ENCODE measurements around the gene CD209. TPM values are rescaled to one million over a fixed set of nuclear protein-coding genes. Genes with fewer than 3 reads are reported as not detected.

Gene CD209
- total and polyA plus RNA-seq, 2 experiments from 2014 or later: 0.35 TPM; not detected in 1

GRCh38 chr19:7694499-7694898 is 52.8 kb downstream of the CD209 start:
- DNase-seq (ENCODE audit: low spot score): no peak
- H4K20me1 ChIP-seq (replicated peaks; ENCODE audit: insufficient read depth): no peaks in the 10 kb centered on the region
- H3K4me1 ChIP-seq (ENCODE audit: insufficient read depth): 0 out of 2 replicates have a peak, but pooled peaks cover 4% of the 10 kb centered on the region
- H3K27me3 Mint-ChIP-seq (ENCODE audit: insufficient read depth, low read depth, poor library complexity): peaks cover 8% of the 10 kb centered on the region
- H3K9me3 Mint-ChIP-seq: no peaks in the 10 kb centered on the region; the same call in 2 of the 3 replicates
- H3K4me1 Mint-ChIP-seq: peaks cover 26% of the 10 kb centered on the region
- ATAC-seq: no peak
- TF ChIP-seq JUNB (IDR thresholded peaks at IDR 0.05; ENCODE audit: unreplicated experiment) (no peak), ETS1 (IDR thresholded peaks at IDR 0.05) (no peak), NANOG (IDR thresholded peaks at IDR 0.05; ENCODE audit: borderline replicate concordance) (no peak), REST (IDR thresholded peaks at IDR 0.05; ENCODE audit: unreplicated experiment) (no peak), EZH2 (IDR thresholded peaks at IDR 0.05; ENCODE audit: low read depth, unreplicated experiment) (no peak), CTCF (conservative IDR thresholded peaks at IDR 0.05; ENCODE audit: low read depth in 2 of 2) (no peak), ZNF331 (CRISPR knock-in tag; IDR thresholded peaks at IDR 0.05; ENCODE audit: low read depth) (no peak), CREB1 (CRISPR knock-in tag; IDR thresholded peaks at IDR 0.05; ENCODE audit: low read depth) (no peak), ZNF462 (CRISPR knock-in tag; IDR thresholded peaks at IDR 0.05) (no peak), EZH2phosphoT487 (IDR thresholded peaks at IDR 0.05; ENCODE audit: unreplicated experiment) (no peak), ZNF114 (CRISPR knock-in tag; IDR thresholded peaks at IDR 0.05) (no peak), POLR2AphosphoS5 (IDR thresholded peaks at IDR 0.05; ENCODE audit: low read depth) (no peak)
- no peaks in the 10 kb centered on the region for H3K79me2 ChIP-seq (replicated peaks; ENCODE audit: insufficient read depth)
- no peak overlapping the region for H2AFZ ChIP-seq
- H3K4me3 Mint-ChIP-seq: no peak overlapping the region
- H3K27ac Mint-ChIP-seq: no peak overlapping the region
- H3F3A ChIP-seq (replicated peaks; ENCODE audit: low read depth): no peaks in the 10 kb centered on the region
- H3K27ac ChIP-seq (ENCODE audit: low read depth): no peak overlapping the region
- no peak overlapping the region for H3K4me2 ChIP-seq
- H3K4me3 ChIP-seq: no peak overlapping the region
- H3K36me3 Mint-ChIP-seq (ENCODE audit: low read depth): no peaks in the 10 kb centered on the region; the same call in 2 of the 3 replicates
- H3K27me3 ChIP-seq (ENCODE audit: insufficient read depth): no peaks in the 10 kb centered on the region
- no peaks in the 10 kb centered on the region for H3K36me3 ChIP-seq (ENCODE audit: insufficient read depth)
- H3K9me2 ChIP-seq (ENCODE audit: insufficient read depth): peaks cover 4% of the 10 kb centered on the region; the same call in 1 of the 2 replicates

All from GM23338 (cell line).